Panc1 (cell line): ENCODE results near the gene CDO1.

Experiments
- POLR2AphosphoS5 ChIP-seq: IDR thresholded peaks from 2 replicates; pipeline ENCODE4 v1.6.1; 2012; ENCODE audit warnings: mild to moderate bottlenecking, low read depth, low read length, moderate library complexity
- SIN3A ChIP-seq: IDR thresholded peaks from 2 replicates; pipeline ENCODE4 v1.6.1; 2012; ENCODE audit warnings: low read depth, mild to moderate bottlenecking, low read length, moderate library complexity, borderline replicate concordance; ENCODE audit not compliant: insufficient read depth
- TCF7L2 ChIP-seq: IDR thresholded peaks from 2 replicates; pipeline ENCODE4 v1.6.1; 2011; ENCODE audit warnings: mild to moderate bottlenecking, low read depth, low read length, inconsistent platforms
- TF ChIP-seq, protein P1 (sequence below), 2 experiments: IDR thresholded peaks; 2 replicates each; pipeline ENCODE4 v1.6.1; 2011 to 2012; ENCODE audit warnings: low read depth in 2 of 2, control low read depth in 1 of 2, low read length in 1 of 2, mild to moderate bottlenecking in 1 of 2, moderate library complexity in 1 of 2; ENCODE audit not compliant: insufficient read depth in 1 of 2
- TF ChIP-seq, protein P2 (sequence below): fragments of 450-650 bp; IDR thresholded peaks from 2 replicates; pipeline ENCODE4 v1.5.1; 2017; ENCODE audit warnings: mild to moderate bottlenecking

DNA sequence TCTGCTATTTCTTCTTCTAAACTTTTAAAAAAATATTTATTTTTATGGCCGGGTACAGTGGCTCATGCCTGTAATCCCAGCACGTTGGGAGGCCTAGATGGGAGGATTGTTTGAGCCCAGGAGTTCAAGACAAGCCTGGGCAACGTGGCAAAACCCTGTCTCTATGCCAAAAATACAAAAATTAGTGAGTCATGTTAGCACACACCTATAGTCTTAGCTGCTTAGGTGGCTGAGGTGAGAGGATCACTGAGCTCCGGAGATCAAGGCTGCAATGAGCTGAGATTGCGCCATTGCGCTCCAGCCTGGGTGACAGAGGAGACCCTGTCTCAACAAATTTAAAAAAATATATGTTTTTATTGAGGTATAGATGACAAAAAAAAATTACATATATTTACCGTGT is 30.8 kb upstream of the CDO1 start:
- TF ChIP-seq, protein P1, sequence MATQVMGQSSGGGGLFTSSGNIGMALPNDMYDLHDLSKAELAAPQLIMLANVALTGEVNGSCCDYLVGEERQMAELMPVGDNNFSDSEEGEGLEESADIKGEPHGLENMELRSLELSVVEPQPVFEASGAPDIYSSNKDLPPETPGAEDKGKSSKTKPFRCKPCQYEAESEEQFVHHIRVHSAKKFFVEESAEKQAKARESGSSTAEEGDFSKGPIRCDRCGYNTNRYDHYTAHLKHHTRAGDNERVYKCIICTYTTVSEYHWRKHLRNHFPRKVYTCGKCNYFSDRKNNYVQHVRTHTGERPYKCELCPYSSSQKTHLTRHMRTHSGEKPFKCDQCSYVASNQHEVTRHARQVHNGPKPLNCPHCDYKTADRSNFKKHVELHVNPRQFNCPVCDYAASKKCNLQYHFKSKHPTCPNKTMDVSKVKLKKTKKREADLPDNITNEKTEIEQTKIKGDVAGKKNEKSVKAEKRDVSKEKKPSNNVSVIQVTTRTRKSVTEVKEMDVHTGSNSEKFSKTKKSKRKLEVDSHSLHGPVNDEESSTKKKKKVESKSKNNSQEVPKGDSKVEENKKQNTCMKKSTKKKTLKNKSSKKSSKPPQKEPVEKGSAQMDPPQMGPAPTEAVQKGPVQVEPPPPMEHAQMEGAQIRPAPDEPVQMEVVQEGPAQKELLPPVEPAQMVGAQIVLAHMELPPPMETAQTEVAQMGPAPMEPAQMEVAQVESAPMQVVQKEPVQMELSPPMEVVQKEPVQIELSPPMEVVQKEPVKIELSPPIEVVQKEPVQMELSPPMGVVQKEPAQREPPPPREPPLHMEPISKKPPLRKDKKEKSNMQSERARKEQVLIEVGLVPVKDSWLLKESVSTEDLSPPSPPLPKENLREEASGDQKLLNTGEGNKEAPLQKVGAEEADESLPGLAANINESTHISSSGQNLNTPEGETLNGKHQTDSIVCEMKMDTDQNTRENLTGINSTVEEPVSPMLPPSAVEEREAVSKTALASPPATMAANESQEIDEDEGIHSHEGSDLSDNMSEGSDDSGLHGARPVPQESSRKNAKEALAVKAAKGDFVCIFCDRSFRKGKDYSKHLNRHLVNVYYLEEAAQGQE (IDR thresholded peaks at IDR 0.05; ENCODE audit: insufficient read depth in 1 of 2, low read depth in 2 of 2, low read length in 1 of 2): no peak
- TF ChIP-seq, protein P2, sequence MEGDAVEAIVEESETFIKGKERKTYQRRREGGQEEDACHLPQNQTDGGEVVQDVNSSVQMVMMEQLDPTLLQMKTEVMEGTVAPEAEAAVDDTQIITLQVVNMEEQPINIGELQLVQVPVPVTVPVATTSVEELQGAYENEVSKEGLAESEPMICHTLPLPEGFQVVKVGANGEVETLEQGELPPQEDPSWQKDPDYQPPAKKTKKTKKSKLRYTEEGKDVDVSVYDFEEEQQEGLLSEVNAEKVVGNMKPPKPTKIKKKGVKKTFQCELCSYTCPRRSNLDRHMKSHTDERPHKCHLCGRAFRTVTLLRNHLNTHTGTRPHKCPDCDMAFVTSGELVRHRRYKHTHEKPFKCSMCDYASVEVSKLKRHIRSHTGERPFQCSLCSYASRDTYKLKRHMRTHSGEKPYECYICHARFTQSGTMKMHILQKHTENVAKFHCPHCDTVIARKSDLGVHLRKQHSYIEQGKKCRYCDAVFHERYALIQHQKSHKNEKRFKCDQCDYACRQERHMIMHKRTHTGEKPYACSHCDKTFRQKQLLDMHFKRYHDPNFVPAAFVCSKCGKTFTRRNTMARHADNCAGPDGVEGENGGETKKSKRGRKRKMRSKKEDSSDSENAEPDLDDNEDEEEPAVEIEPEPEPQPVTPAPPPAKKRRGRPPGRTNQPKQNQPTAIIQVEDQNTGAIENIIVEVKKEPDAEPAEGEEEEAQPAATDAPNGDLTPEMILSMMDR: no peak
- TF ChIP-seq POLR2AphosphoS5: no peak
- no peak for TF ChIP-seq TCF7L2
- TF ChIP-seq SIN3A: no peak
